Measurements from ENCODE around the gene FBN2. TPM values are rescaled to one million over a fixed set of nuclear protein-coding genes. Genes with fewer than 3 reads are reported as not detected.
A peak's percentile ranks its signal among the peaks of the same experiment; 100 is the strongest.

The FBN2 gene
- 25.2 and 31.9 TPM in 2 replicates for total RNA-seq

DNA sequence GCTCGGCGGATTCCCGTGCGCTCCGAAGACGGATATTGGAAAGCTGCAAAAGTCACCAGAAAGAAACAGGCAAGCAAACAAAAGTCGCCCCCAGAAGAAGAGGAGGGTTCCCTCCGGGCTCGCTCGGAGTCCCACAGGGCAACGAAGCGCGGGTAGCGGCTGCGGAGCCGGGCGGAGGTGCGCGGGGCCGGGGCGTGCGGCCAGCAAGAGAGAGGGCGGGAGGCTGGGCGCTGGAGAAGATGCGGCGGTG lies at the start of gene FBN2:
TSS of gene FBN2 (minus strand) at position 246 of the 250 bp plus-strand sequence. CDS start 642 bp downstream, outside the sequence.
- no peak for DNase-seq (ENCODE audit: low read depth)
- TF ChIP-seq, protein P1, sequence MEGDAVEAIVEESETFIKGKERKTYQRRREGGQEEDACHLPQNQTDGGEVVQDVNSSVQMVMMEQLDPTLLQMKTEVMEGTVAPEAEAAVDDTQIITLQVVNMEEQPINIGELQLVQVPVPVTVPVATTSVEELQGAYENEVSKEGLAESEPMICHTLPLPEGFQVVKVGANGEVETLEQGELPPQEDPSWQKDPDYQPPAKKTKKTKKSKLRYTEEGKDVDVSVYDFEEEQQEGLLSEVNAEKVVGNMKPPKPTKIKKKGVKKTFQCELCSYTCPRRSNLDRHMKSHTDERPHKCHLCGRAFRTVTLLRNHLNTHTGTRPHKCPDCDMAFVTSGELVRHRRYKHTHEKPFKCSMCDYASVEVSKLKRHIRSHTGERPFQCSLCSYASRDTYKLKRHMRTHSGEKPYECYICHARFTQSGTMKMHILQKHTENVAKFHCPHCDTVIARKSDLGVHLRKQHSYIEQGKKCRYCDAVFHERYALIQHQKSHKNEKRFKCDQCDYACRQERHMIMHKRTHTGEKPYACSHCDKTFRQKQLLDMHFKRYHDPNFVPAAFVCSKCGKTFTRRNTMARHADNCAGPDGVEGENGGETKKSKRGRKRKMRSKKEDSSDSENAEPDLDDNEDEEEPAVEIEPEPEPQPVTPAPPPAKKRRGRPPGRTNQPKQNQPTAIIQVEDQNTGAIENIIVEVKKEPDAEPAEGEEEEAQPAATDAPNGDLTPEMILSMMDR (IDR thresholded peaks at IDR 0.05; ENCODE audit: insufficient read depth, low read length, poor library complexity, severe bottlenecking), result no peak

DNA sequence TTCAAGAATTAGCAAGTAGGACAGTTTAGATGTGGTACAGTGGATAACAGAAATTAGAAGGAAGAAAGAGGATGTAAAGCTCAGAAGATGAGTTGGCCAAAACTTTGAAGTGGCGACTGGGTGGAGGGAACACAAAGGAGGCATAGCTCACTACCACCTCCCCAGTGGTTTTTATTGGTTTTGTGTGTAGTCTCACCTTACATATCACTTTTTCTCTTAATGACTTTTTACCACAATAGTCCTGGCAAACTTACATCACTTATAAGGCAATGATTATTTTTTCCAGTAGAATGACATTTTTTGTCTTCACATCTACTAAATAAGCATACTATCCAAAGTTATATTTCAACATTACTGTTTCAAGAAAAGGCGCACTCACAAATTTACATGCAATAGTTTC lies 49.2 kb upstream of the FBN2 start:
- Histone ChIP-seq H3K36me3 (ENCODE audit: control insufficient read depth, insufficient read depth, low read length) (no peaks in the 10 kb centered on the region), H3K27me3 (ENCODE audit: control insufficient read depth, insufficient read depth, low read length) (no peaks in the 10 kb centered on the region), H3K4me3 (ENCODE audit: low read depth, low read length) (no peak overlapping the region)
- DNase-seq (ENCODE audit: low read depth), result no peak
- TF ChIP-seq, protein P1 (IDR thresholded peaks at IDR 0.05; ENCODE audit: insufficient read depth, low read length, poor library complexity, severe bottlenecking), result no peak

More for the DNA sequence above, at the start of gene FBN2:
- peak within 1 kb of the TSS; percentile 55 for H3K4me3 ChIP-seq (ENCODE audit: low read depth, low read length)
- H3K27me3 ChIP-seq (ENCODE audit: control insufficient read depth, insufficient read depth, low read length), result peaks cover 6% of the 10 kb centered on the region
- no peaks in the 10 kb centered on the region for H3K36me3 ChIP-seq (ENCODE audit: control insufficient read depth, insufficient read depth, low read length)

DNA sequence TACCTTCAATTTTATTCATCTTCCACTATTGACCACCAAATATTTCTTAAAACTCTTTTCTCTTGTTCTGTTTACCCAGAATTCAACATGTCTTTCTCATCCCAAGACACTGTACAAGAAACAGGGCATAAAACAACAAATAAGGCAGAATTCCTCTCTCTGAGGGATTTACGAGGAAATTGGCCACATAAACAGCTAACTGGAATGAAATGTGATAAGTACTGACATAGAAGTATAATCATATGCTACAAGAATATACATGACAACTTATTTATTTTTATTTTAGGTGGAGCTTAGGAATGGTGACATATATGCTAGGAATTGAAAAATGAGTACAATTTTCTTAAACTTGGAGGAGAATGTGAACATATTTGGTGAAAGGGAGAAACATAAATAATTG lies 48.8 kb upstream of the FBN2 start:
- no peaks in the 10 kb centered on the region for H3K36me3 ChIP-seq (ENCODE audit: control insufficient read depth, insufficient read depth, low read length)
- TF ChIP-seq, protein P1 (IDR thresholded peaks at IDR 0.05; ENCODE audit: insufficient read depth, low read length, poor library complexity, severe bottlenecking), result no peak
- H3K4me3 ChIP-seq (ENCODE audit: low read depth, low read length), result no peak overlapping the region
- H3K27me3 ChIP-seq (ENCODE audit: control insufficient read depth, insufficient read depth, low read length), result no peaks in the 10 kb centered on the region
- DNase-seq (ENCODE audit: low read depth), result no peak

DNA sequence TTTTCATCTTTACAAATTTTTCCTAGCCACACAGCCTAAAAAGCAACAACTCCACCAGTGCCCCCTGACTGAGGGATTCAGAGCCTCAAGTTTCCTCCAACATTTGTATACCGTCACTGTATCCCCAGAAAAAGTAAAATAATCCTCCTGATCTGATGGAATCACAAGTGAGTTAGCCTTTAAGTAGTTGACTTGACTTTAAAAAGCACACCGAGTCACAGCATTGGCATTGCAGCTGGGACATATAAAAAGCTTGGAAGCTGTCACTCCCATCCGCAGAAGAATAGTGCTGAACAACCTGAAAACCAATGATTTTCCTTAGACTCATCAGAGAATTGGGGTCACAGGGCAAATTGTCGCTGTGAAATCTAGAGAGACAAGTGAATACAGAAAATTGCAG lies 41.6 kb upstream of the FBN2 start:
- no peaks in the 10 kb centered on the region for H3K27me3 ChIP-seq (ENCODE audit: control insufficient read depth, insufficient read depth, low read length)
- DNase-seq (ENCODE audit: low read depth), result no peak
- H3K4me3 ChIP-seq (ENCODE audit: low read depth, low read length), result no peak overlapping the region
- H3K36me3 ChIP-seq (ENCODE audit: control insufficient read depth, insufficient read depth, low read length), result no peaks in the 10 kb centered on the region
- TF ChIP-seq, protein P1 (IDR thresholded peaks at IDR 0.05; ENCODE audit: insufficient read depth, low read length, poor library complexity, severe bottlenecking), result no peak

DNA sequence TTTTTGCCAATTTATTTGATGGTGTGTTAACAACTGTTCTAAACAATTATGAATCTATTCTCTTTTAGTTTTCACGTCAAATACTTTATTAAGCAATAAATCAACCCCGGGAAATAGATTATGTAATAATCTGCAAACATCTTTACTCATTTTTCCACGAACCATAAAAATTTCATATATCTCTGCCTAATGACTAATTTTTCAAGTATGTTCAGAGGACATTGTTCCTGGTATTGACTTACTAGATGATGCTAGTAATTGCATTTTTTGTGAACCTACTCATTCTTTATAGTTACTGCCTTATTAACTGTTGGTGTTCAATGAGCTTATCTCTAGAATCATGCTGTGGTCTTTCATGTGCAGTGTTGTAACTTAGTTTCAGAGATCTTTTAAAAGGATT lies 41.0 kb upstream of the FBN2 start:
- DNase-seq (ENCODE audit: low read depth), result peak; percentile 31
- H3K27me3 ChIP-seq (ENCODE audit: control insufficient read depth, insufficient read depth, low read length), result no peaks in the 10 kb centered on the region
- H3K36me3 ChIP-seq (ENCODE audit: control insufficient read depth, insufficient read depth, low read length), result no peaks in the 10 kb centered on the region
- H3K4me3 ChIP-seq (ENCODE audit: low read depth, low read length), result no peak overlapping the region
- TF ChIP-seq, protein P1 (IDR thresholded peaks at IDR 0.05; ENCODE audit: insufficient read depth, low read length, poor library complexity, severe bottlenecking), result no peak

DNA sequence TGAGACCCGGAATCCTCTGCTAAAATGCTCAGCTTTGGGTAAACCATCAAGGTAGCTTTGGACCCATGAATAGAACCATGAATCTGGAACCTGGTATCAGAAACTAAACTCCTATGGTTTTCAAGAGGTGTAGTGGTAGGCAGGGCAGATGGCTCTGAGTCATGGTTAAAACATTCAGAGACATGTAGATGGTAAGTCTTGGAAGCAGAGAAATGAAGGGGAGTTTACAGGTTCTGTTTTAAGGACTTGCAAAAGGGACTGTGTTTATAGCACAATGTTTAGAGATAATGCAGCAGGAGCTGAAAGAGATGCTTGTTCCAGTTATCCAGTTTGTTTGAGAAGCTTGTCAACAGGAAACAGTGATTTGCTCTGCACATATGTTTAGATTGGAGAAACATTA lies 36.0 kb upstream of the FBN2 start:
- no peak overlapping the region for H3K4me3 ChIP-seq (ENCODE audit: low read depth, low read length)
- H3K27me3 ChIP-seq (ENCODE audit: control insufficient read depth, insufficient read depth, low read length), result no peaks in the 10 kb centered on the region
- no peaks in the 10 kb centered on the region for H3K36me3 ChIP-seq (ENCODE audit: control insufficient read depth, insufficient read depth, low read length)
- TF ChIP-seq, protein P1 (IDR thresholded peaks at IDR 0.05; ENCODE audit: insufficient read depth, low read length, poor library complexity, severe bottlenecking), result no peak
- peak; percentile 26 for DNase-seq (ENCODE audit: low read depth)

Measured in kidney epithelial cell (primary cell).